Activated T-helper 9 cell treated with anti-CD3 and anti-CD28 coated beads, Interleukin-2, amount 50 U/mL, for 16 hours (primary cell): ENCODE measurements around the gene MAN1A1.

Source experiments
- DNase-seq: peaks from one replicate; pipeline ENCODE4 v3.0.0-alpha.2; 2020; ENCODE audit warnings: low read depth

The MAN1A1 gene

GRCh38 chr6:119233312-119233984, 116.1 kb downstream of the MAN1A1 start:
- no peak for DNase-seq

GRCh38 chr6:119231394-119231793, 118.2 kb downstream of the MAN1A1 start:
- DNase-seq = no peak

GRCh38 chr6:119230160-119230559, 119.4 kb downstream of the MAN1A1 start:
- DNase-seq = no peak

- DNase-seq = no peak
Observed at GRCh38 chr6:119227377-119227776, 122.2 kb downstream of the MAN1A1 start.

GRCh38 chr6:119226089-119226488, 123.5 kb downstream of the MAN1A1 start:
- DNase-seq = no peak

GRCh38 chr6:119224095-119224701, 125.4 kb downstream of the MAN1A1 start:
- DNase-seq = no peak

GRCh38 chr6:119220452-119220851, 129.1 kb downstream of the MAN1A1 start:
- DNase-seq = no peak

GRCh38 chr6:119218548-119218947, 131.0 kb downstream of the MAN1A1 start:
- DNase-seq = no peak

- no peak for DNase-seq
Observed at GRCh38 chr6:119215885-119216590, 133.5 kb downstream of the MAN1A1 start.

GRCh38 chr6:119215309-119215708, 134.3 kb downstream of the MAN1A1 start:
- DNase-seq = no peak

GRCh38 chr6:119210596-119210995, 139.0 kb downstream of the MAN1A1 start:
- DNase-seq = no peak

- DNase-seq = no peak
Observed at GRCh38 chr6:119209452-119210205, 139.9 kb downstream of the MAN1A1 start.

- DNase-seq = no peak
Observed at GRCh38 chr6:119207971-119208725, 141.4 kb downstream of the MAN1A1 start.

- no peak for DNase-seq
Observed at GRCh38 chr6:119207327-119207726, 142.2 kb downstream of the MAN1A1 start.

GRCh38 chr6:119205911-119206618, 143.5 kb downstream of the MAN1A1 start:
- no peak for DNase-seq

GRCh38 chr6:119204719-119205118, 144.8 kb downstream of the MAN1A1 start:
- no peak for DNase-seq

- no peak for DNase-seq
Observed at GRCh38 chr6:119201480-119201879, 148.1 kb downstream of the MAN1A1 start.

GRCh38 chr6:119200512-119201175, 148.9 kb downstream of the MAN1A1 start:
- no peak for DNase-seq

GRCh38 chr6:119197271-119197670, 152.3 kb downstream of the MAN1A1 start:
- DNase-seq = no peak

GRCh38 chr6:119196715-119197114, 152.8 kb downstream of the MAN1A1 start:
- no peak for DNase-seq

- DNase-seq = no peak
Observed at GRCh38 chr6:119195848-119196247, 153.7 kb downstream of the MAN1A1 start.
